ENCODE measurements around the gene CERS2.

GRCh38 chr1:150973836-150974579 lies 627 bp downstream of the CERS2 start:
- TF ChIP-seq CTCF (IDR thresholded peaks at IDR 0.05; ENCODE audit: insufficient read depth, low read length, poor library complexity, severe bottlenecking) (no peak), EZH2phosphoT487 (conservative IDR thresholded peaks at IDR 0.05; ENCODE audit: low read length) (no peak)
